SK-N-SH (cell line): ENCODE results near the gene SLC39A13. TPM values are rescaled to one million over a fixed set of nuclear protein-coding genes. Genes with fewer than 3 reads are reported as not detected.

Experiments used
- CTCF ChIA-PET: fragments of 300-600, 350-600 bp; formaldehyde crosslinking; extraction: SDS; loops from one replicate; lab custom pipeline; 2021; lab: Yijun Ruan, JAX
- POLR2A ChIA-PET: fragments of 350-600 bp; sonication (Branson Sonifier 250); formaldehyde crosslinking; extraction: SDS; loops from one replicate; lab custom pipeline; 2020; ENCODE audit warnings: antibody characterized with exemption, inconsistent platforms; lab: Yijun Ruan, JAX
- DNase-seq: peaks from one replicate; pipeline ENCODE4 v3.0.0; 2012
- H2AFZ ChIP-seq: fragments of 200-600 bp; sonication (generic); 2 replicates; pipeline ENCODE4 v1.8.1; 2016; ENCODE audit warnings: antibody characterized with exemption, mild to moderate bottlenecking, low read depth
- H3F3A ChIP-seq: fragments of 200-600 bp; sonication (generic); replicated peaks from 2 replicates; pipeline ENCODE3; 2016; ENCODE audit warnings: antibody characterized with exemption, mild to moderate bottlenecking; ENCODE audit not compliant: insufficient read depth
- H3K27ac ChIP-seq, 2 experiments: fragments of 200-500 bp in 1 of 2; fragments of 200-600 bp in 1 of 2; sonication (Bioruptor generic) in 1 of 2; sonication (generic), shearing (Covaris generic) in 1 of 2; 2 replicates each; pipeline versions ENCODE4 v1.5.1 to v1.6.1; 2014 to 2016; ENCODE audit warnings: low read depth in 2 of 2, inconsistent platforms in 1 of 2, low read length in 1 of 2, mild to moderate bottlenecking in 1 of 2, mixed read lengths in 1 of 2
- H3K27me3 ChIP-seq: fragments of 200-600 bp; sonication (generic), shearing (Covaris generic); 2 replicates; pipeline ENCODE4 v1.6.1; 2016; ENCODE audit warnings: mixed run types; ENCODE audit not compliant: insufficient read depth
- H3K36me3 ChIP-seq, 2 experiments: fragments of 200-500 bp in 1 of 2; fragments of 200-600 bp in 1 of 2; sonication (Bioruptor generic) in 1 of 2; sonication (generic) in 1 of 2; replicated peaks in 1 of 2; 2 replicates each; pipeline versions ENCODE3 to v1.5.1; 2014 to 2016; ENCODE audit warnings: low read length in 1 of 2, mild to moderate bottlenecking in 1 of 2; ENCODE audit not compliant: insufficient read depth in 2 of 2, control insufficient read depth in 1 of 2
- H3K4me1 ChIP-seq, 2 experiments: fragments of 200-500 bp in 1 of 2; fragments of 200-600 bp in 1 of 2; sonication (Bioruptor generic) in 1 of 2; sonication (generic), shearing (Covaris generic) in 1 of 2; 2 replicates each; pipeline versions ENCODE4 v1.5.1 to v1.6.1; 2014 to 2016; ENCODE audit warnings: low read depth in 1 of 2, low read length in 1 of 2, mixed run types in 1 of 2; ENCODE audit not compliant: insufficient read depth in 2 of 2, control insufficient read depth in 1 of 2
- H3K4me2 ChIP-seq: fragments of 200-600 bp; sonication (generic), shearing (Covaris generic); 2 replicates; pipeline ENCODE4 v1.6.1; 2017; ENCODE audit warnings: mixed run types
- H3K4me3 ChIP-seq, 2 experiments: fragments of 200-500 bp in 1 of 2; fragments of 200-600 bp in 1 of 2; sonication (Bioruptor generic) in 1 of 2; sonication (generic), shearing (Covaris generic) in 1 of 2; 2 replicates each; pipeline versions ENCODE4 v1.5.1 to v1.8.1; 2014 to 2016; ENCODE audit warnings: low read depth in 2 of 2, inconsistent platforms in 1 of 2, low read length in 1 of 2, mild to moderate bottlenecking in 1 of 2, mixed read lengths in 1 of 2, moderate library complexity in 1 of 2
- H3K79me2 ChIP-seq: fragments of 200-600 bp; sonication (generic); 2 replicates; pipeline ENCODE4 v1.8.1; 2017; ENCODE audit warnings: mild to moderate bottlenecking; ENCODE audit not compliant: insufficient read depth
- H3K9ac ChIP-seq: fragments of 200-600 bp; sonication (generic); 2 replicates; pipeline ENCODE4 v1.6.1; 2017; ENCODE audit warnings: mixed run types
- H3K9me2 ChIP-seq: fragments of 200-600 bp; sonication (generic); 2 replicates; pipeline ENCODE4 v1.6.1; 2017; ENCODE audit warnings: mixed run types
- H3K9me3 ChIP-seq: fragments of 200-600 bp; sonication (generic); 2 replicates; pipeline ENCODE4 v1.6.1; 2017; ENCODE audit warnings: mixed run types, mild to moderate bottlenecking, moderate library complexity
- H4K20me1 ChIP-seq: fragments of 200-600 bp; sonication (generic); 2 replicates; pipeline ENCODE4 v1.6.1; 2017; ENCODE audit warnings: mild to moderate bottlenecking, mixed run types; ENCODE audit not compliant: insufficient read depth
- FOSL2 ChIP-seq: IDR thresholded peaks from 2 replicates; pipeline ENCODE4 v1.4.0; 2012; ENCODE audit warnings: low read depth, mild to moderate bottlenecking, moderate library complexity, borderline replicate concordance
- JUND ChIP-seq: IDR thresholded peaks from 2 replicates; pipeline ENCODE4 v1.4.0; 2012
- NFIC ChIP-seq: IDR thresholded peaks from 2 replicates; pipeline ENCODE4 v1.4.0; 2012; ENCODE audit warnings: borderline replicate concordance
- TCF12 ChIP-seq: IDR thresholded peaks from 2 replicates; pipeline ENCODE4 v1.4.0; 2012
- TEAD4 ChIP-seq: IDR thresholded peaks from 2 replicates; pipeline ENCODE4 v1.4.0; 2012; ENCODE audit warnings: mild to moderate bottlenecking, borderline replicate concordance; ENCODE audit not compliant: insufficient read depth
- WGBS: methylation state at CpG from one replicate; pipeline ENCODE4 v1.1.6; 2017; ENCODE audit warnings: low lambda C conversion rate; 5-methylcytosine and 5-hydroxymethylcytosine counted together
- polyA plus RNA-seq, 3 experiments: library from polyadenylated mRNA; depleted of rRNA; stranded (reverse); fragments of >200 nt; gene quantifications; 2 replicates each; pipeline ENCODE4 v1.2.3, GENCODE V29; 2012
- TF ChIP-seq, protein P1 (sequence below): IDR thresholded peaks from 2 replicates; pipeline ENCODE4 v1.6.1; 2012; ENCODE audit warnings: mild to moderate bottlenecking, low read depth, low read length, moderate library complexity
- TF ChIP-seq, protein P2 (sequence below): IDR thresholded peaks from 2 replicates; pipeline ENCODE4 v1.4.0; 2012; ENCODE audit warnings: low read depth, borderline replicate concordance
- TF ChIP-seq, protein P3 (sequence below): fragments of 200-600 bp; sonication (generic); IDR thresholded peaks from 2 replicates; pipeline ENCODE4 v1.6.1; 2017; ENCODE audit warnings: antibody characterized with exemption, mild to moderate bottlenecking, moderate library complexity
- TF ChIP-seq, protein P4 (sequence below): IDR thresholded peaks from 2 replicates; pipeline ENCODE4 v1.4.0; 2012; ENCODE audit warnings: low read depth, borderline replicate concordance

SLC39A13 gene
- polyA plus RNA-seq, 1 of the 3 experiments (the other 2 are of a cell fraction): 65.5 TPM

DNA sequence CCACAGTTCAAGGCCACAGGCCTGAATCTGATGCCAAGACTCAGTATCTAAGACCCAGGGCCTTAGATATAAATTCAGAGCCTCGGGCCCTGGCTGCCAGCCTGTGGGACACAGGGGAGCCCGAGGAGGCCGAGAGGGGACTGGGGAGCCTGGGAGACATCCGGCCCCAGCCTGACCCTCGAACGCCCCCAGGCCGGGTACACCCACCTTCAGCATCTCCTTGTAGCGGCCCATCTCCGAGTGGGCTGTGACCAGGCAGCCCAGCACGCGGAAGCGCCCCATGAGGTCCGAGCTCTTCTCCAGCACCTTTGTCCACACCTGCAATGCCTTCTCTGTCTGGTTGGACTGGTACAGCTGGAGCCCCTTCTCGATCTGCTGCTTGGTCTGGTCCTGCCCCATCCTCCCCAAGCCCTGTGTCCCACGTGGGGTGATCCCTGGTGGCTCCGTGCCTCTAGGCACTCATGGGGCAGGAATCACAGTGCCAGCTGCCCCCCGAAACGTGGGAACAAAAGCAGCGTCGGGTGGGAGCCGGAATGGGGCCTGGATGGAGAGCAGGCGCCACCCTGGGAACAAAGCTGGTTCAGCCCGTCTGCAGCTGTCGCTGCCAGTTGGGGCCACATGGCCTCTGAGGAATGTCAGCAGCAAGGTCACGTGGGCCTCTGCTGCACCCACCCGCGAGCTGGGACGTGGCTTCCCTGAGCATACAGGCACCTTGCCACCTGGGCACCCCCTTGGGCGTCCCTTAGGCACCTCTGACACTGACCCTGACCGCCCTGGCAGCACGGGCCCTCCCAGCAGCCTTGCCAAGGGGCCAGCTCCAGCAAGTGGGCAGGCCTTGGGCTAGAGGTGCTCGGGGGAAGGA lies 40.4 kb downstream of the SLC39A13 start, which contains the start of gene RAPSN:
RAPSN (minus strand) TSS at position 571 of the 862 bp plus-strand sequence; CDS start at position 399, 172 bp downstream.
- Histone ChIP-seq H3K36me3 (no peaks in the 10 kb centered on the region), H3K4me3 (no peak within 1 kb of the TSS), H4K20me1 (no peaks in the 10 kb centered on the region), H3K4me1 (peaks cover 0 to 11% of the 10 kb centered on the region in 2 experiments; a peak in 1 of 4 replicates), H3K27ac (no peak within 1 kb of the TSS), H2AFZ (no peak within 1 kb of the TSS), H3K9me3 (no peaks in the 10 kb centered on the region), H3K9me2 (no peaks in the 10 kb centered on the region), H3K4me2 (no peak within 1 kb of the TSS), H3K79me2 (no peaks in the 10 kb centered on the region), H3K27me3 (no peaks in the 10 kb centered on the region), H3K9ac (no peak within 1 kb of the TSS), H3F3A (peaks cover 2% of the 10 kb centered on the region)
- 94% methylated on average over 21 of the region's 32 CpGs for WGBS
- TF ChIP-seq TCF12: no peak
- TF ChIP-seq, protein P1, sequence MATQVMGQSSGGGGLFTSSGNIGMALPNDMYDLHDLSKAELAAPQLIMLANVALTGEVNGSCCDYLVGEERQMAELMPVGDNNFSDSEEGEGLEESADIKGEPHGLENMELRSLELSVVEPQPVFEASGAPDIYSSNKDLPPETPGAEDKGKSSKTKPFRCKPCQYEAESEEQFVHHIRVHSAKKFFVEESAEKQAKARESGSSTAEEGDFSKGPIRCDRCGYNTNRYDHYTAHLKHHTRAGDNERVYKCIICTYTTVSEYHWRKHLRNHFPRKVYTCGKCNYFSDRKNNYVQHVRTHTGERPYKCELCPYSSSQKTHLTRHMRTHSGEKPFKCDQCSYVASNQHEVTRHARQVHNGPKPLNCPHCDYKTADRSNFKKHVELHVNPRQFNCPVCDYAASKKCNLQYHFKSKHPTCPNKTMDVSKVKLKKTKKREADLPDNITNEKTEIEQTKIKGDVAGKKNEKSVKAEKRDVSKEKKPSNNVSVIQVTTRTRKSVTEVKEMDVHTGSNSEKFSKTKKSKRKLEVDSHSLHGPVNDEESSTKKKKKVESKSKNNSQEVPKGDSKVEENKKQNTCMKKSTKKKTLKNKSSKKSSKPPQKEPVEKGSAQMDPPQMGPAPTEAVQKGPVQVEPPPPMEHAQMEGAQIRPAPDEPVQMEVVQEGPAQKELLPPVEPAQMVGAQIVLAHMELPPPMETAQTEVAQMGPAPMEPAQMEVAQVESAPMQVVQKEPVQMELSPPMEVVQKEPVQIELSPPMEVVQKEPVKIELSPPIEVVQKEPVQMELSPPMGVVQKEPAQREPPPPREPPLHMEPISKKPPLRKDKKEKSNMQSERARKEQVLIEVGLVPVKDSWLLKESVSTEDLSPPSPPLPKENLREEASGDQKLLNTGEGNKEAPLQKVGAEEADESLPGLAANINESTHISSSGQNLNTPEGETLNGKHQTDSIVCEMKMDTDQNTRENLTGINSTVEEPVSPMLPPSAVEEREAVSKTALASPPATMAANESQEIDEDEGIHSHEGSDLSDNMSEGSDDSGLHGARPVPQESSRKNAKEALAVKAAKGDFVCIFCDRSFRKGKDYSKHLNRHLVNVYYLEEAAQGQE: no peak
- no peak for TF ChIP-seq NFIC
- TF ChIP-seq TEAD4: no peak
- TF ChIP-seq, protein P2, sequence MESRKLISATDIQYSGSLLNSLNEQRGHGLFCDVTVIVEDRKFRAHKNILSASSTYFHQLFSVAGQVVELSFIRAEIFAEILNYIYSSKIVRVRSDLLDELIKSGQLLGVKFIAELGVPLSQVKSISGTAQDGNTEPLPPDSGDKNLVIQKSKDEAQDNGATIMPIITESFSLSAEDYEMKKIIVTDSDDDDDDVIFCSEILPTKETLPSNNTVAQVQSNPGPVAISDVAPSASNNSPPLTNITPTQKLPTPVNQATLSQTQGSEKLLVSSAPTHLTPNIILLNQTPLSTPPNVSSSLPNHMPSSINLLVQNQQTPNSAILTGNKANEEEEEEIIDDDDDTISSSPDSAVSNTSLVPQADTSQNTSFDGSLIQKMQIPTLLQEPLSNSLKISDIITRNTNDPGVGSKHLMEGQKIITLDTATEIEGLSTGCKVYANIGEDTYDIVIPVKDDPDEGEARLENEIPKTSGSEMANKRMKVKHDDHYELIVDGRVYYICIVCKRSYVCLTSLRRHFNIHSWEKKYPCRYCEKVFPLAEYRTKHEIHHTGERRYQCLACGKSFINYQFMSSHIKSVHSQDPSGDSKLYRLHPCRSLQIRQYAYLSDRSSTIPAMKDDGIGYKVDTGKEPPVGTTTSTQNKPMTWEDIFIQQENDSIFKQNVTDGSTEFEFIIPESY: no peak
- TF ChIP-seq FOSL2: no peak
- TF ChIP-seq, protein P3, sequence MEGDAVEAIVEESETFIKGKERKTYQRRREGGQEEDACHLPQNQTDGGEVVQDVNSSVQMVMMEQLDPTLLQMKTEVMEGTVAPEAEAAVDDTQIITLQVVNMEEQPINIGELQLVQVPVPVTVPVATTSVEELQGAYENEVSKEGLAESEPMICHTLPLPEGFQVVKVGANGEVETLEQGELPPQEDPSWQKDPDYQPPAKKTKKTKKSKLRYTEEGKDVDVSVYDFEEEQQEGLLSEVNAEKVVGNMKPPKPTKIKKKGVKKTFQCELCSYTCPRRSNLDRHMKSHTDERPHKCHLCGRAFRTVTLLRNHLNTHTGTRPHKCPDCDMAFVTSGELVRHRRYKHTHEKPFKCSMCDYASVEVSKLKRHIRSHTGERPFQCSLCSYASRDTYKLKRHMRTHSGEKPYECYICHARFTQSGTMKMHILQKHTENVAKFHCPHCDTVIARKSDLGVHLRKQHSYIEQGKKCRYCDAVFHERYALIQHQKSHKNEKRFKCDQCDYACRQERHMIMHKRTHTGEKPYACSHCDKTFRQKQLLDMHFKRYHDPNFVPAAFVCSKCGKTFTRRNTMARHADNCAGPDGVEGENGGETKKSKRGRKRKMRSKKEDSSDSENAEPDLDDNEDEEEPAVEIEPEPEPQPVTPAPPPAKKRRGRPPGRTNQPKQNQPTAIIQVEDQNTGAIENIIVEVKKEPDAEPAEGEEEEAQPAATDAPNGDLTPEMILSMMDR: no peak
- no peak for TF ChIP-seq JUND
- TF ChIP-seq, protein P4, sequence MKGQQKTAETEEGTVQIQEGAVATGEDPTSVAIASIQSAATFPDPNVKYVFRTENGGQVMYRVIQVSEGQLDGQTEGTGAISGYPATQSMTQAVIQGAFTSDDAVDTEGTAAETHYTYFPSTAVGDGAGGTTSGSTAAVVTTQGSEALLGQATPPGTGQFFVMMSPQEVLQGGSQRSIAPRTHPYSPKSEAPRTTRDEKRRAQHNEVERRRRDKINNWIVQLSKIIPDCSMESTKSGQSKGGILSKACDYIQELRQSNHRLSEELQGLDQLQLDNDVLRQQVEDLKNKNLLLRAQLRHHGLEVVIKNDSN: no peak
- ChIA-PET CTCF (interaction anchor here (1.0 to 2.5 kb wide), 3 partner anchors 14 to 75 kb away, joined by 3 to 6 read pairs (median 4); partner anchors contain the start of gene PSMC3), POLR2A (no interaction called here)
- DNase-seq: no peak
